HepG2 (cell line): ENCODE results near the gene ISOC2. TPM values are rescaled to one million over a fixed set of nuclear protein-coding genes. Genes with fewer than 3 reads are reported as not detected.

Experiments
- CHD4 ChIP-seq: fragments of 200-600 bp; sonication (generic); IDR thresholded peaks from 2 replicates; pipeline ENCODE4 v1.7.0; 2017; ENCODE audit warnings: mild to moderate bottlenecking, low read length, borderline replicate concordance
- EHMT2 ChIP-seq: fragments of 200-600 bp; sonication (generic); IDR thresholded peaks from 2 replicates; pipeline ENCODE4 v1.7.0; 2017; ENCODE audit warnings: antibody characterized with exemption, low read depth, low read length, borderline replicate concordance
- ELF3 ChIP-seq: IDR thresholded peaks from 2 replicates; pipeline ENCODE4 v1.6.1; 2016; ENCODE audit warnings: missing genetic modification reagents, missing compliant biosample characterization
- FLYWCH1 ChIP-seq: sonication (generic); formaldehyde crosslinking; IDR thresholded peaks from 2 replicates; pipeline ENCODE4 v1.8.1; 2023; ENCODE audit warnings: mild to moderate bottlenecking, missing genetic modification reagents
- FOSL1 ChIP-seq: sonication (generic); formaldehyde crosslinking; IDR thresholded peaks from 2 replicates; pipeline ENCODE4 v1.9.0; 2021; ENCODE audit warnings: missing genetic modification reagents, borderline replicate concordance
- MEIS2 ChIP-seq: sonication (generic); formaldehyde crosslinking; IDR thresholded peaks from 2 replicates; pipeline ENCODE4 v1.9.0; 2021; ENCODE audit warnings: mild to moderate bottlenecking, missing genetic modification reagents
- MLLT10 ChIP-seq: sonication (generic); formaldehyde crosslinking; IDR thresholded peaks from 2 replicates; pipeline ENCODE4 v1.4.0; 2020; ENCODE audit warnings: missing genetic modification reagents
- PBX3 ChIP-seq: sonication (generic); formaldehyde crosslinking; IDR thresholded peaks from 2 replicates; pipeline ENCODE4 v1.8.1; 2023; ENCODE audit warnings: missing genetic modification reagents, inconsistent platforms, borderline replicate concordance
- RARG ChIP-seq: sonication (generic); formaldehyde crosslinking; IDR thresholded peaks from 2 replicates; pipeline ENCODE4 v1.4.0; 2020; ENCODE audit warnings: low read depth, mild to moderate bottlenecking, missing genetic modification reagents
- ZBTB39 ChIP-seq: sonication (generic); formaldehyde crosslinking; IDR thresholded peaks from 2 replicates; pipeline ENCODE4 v1.5.0; 2020; ENCODE audit warnings: missing genetic modification reagents
- ZC3H13 ChIP-seq: sonication (generic); formaldehyde crosslinking; IDR thresholded peaks from 2 replicates; pipeline ENCODE4 v1.8.1; 2023; ENCODE audit warnings: mild to moderate bottlenecking, missing genetic modification reagents, moderate library complexity
- ZNF230 ChIP-seq: sonication (generic); formaldehyde crosslinking; IDR thresholded peaks from 2 replicates; pipeline ENCODE4 v1.4.0; 2020; ENCODE audit warnings: mild to moderate bottlenecking, missing genetic modification reagents
- ZNF407 ChIP-seq: sonication (generic); formaldehyde crosslinking; IDR thresholded peaks from one replicate; pipeline ENCODE4 v1.5.1; 2020; ENCODE audit warnings: mild to moderate bottlenecking, missing genetic modification reagents; ENCODE audit errors: not compliant biosample characterization
- ZNF441 ChIP-seq: sonication (generic); formaldehyde crosslinking; IDR thresholded peaks from 2 replicates; pipeline ENCODE4 v1.7.0; 2021; ENCODE audit warnings: missing genetic modification reagents, borderline replicate concordance
- ZNF597 ChIP-seq: sonication (generic); formaldehyde crosslinking; IDR thresholded peaks from 2 replicates; pipeline ENCODE4 v1.5.0; 2020; ENCODE audit warnings: missing genetic modification reagents
- ZNF773 ChIP-seq: sonication (generic); formaldehyde crosslinking; IDR thresholded peaks from 2 replicates; pipeline ENCODE4 v1.4.0; 2020; ENCODE audit warnings: missing genetic modification reagents, borderline replicate concordance
- ZNF780A ChIP-seq: sonication (generic); formaldehyde crosslinking; IDR thresholded peaks from 2 replicates; pipeline ENCODE4 v1.8.0; 2022; ENCODE audit warnings: mild to moderate bottlenecking, missing genetic modification reagents, moderate library complexity
- polyA plus RNA-seq, 8 experiments: library from polyadenylated mRNA; depleted of rRNA in 3 of 8; stranded (reverse) in 7 of 8; unstranded in 1 of 8; fragments of >200 nt; fragmentation: Illumina TruSeq in 4 of 8; extraction: Trizol in 4 of 8; gene quantifications; 2 replicates each; pipeline versions ENCODE4 v1.2.1 to v1.2.3, GENCODE V29; 2011 to 2016; ENCODE audit warnings: low read depth in 4 of 8, missing spikeins in 1 of 8, mixed read lengths in 1 of 8; ENCODE audit not compliant: insufficient read depth in 1 of 8
- total RNA-seq, 5 experiments: library from RNA; depleted of rRNA; stranded (reverse); fragments of >200 nt; fragmentation: Illumina TruSeq; extraction: Trizol; gene quantifications; 2 replicates each; pipeline ENCODE4 v1.2.3, GENCODE V29; 2016; ENCODE audit warnings: low read depth in 1 of 5

The ISOC2 gene
- total and polyA plus RNA-seq, 2 of the 13 experiments (the other 11 are each of a cell fraction or from before 2014, with no cell fraction given) = 76.8 to 105 TPM

GRCh38 chr19:55437410-55437809, 24.0 kb downstream of the ISOC2 start (continued):
- TF ChIP-seq ZNF597 (CRISPR knock-in tag) (no peak), RARG (no peak), MEIS2 (CRISPR knock-in tag) (peak; percentile 48; the same call in 1 of the 2 replicates), ZC3H13 (CRISPR knock-in tag) (0 out of 2 replicates have a peak, but pooled peaks have one; percentile 39), ZNF441 (CRISPR knock-in tag) (peak; percentile 69; the same call in 1 of the 2 replicates), FLYWCH1 (CRISPR knock-in tag) (no peak), ELF3 (CRISPR knock-in tag) (0 out of 2 replicates have a peak, but pooled peaks have one; percentile 56), ZNF407 (CRISPR knock-in tag) (no peak), ZNF230 (no peak), ZBTB39 (CRISPR knock-in tag) (no peak), FOSL1 (CRISPR knock-in tag) (no peak), CHD4 (no peak), ZNF780A (CRISPR knock-in tag) (no peak), PBX3 (CRISPR knock-in tag) (no peak), ZNF773 (0 out of 2 replicates have a peak, but pooled peaks have one; percentile 51), MLLT10 (CRISPR knock-in tag) (no peak), EHMT2 (peak; percentile 94; the same call in 1 of the 2 replicates)
